Measurements from ENCODE around the gene RIOK2. TPM values are rescaled to one million over a fixed set of nuclear protein-coding genes. Genes with fewer than 3 reads are reported as not detected.

The RIOK2 gene
- polyA plus RNA-seq, 3 donors, result 4.8 to 16.4 (median 12.7) TPM

GRCh38 chr5:97225222-97225621 lies 42.2 kb upstream of the RIOK2 start:
- Mint-ChIP-seq H3K27ac (no peak overlapping the region), H3K4me3 (no peak overlapping the region), H3K36me3 (peaks cover 0 to 3% of the 10 kb centered on the region in 2 donors), H3K4me1 (peaks cover 2% of the 10 kb centered on the region), H3K9me3 (peaks cover 0 to 2% (median 0%) of the 10 kb centered on the region in 7 donors), H3K27me3 (ENCODE audit: low read depth in 3 of 3) (peaks cover 0 to 4% (median 0%) of the 10 kb centered on the region in 3 donors)
- H3K9ac ChIP-seq (ENCODE audit: insufficient read depth, low read length, poor library complexity, severe bottlenecking), result no peak overlapping the region
- H3K27me3 ChIP-seq (ENCODE audit: control insufficient read depth in 2 of 2, insufficient read depth in 2 of 2, low read length in 2 of 2), result no peaks in the 10 kb centered on the region
- DNase-seq, result no peak
- no peak for TF ChIP-seq CTCF (IDR thresholded peaks at IDR 0.05)
- no peaks in the 10 kb centered on the region for H4K20me1 ChIP-seq (ENCODE audit: insufficient read depth, low read length)
- no peaks in the 10 kb centered on the region for H3K79me2 ChIP-seq (ENCODE audit: insufficient read depth, low read length)
- H3K36me3 ChIP-seq (replicated peaks in 1 of 2; ENCODE audit: control insufficient read depth in 1 of 2, insufficient read depth in 2 of 2, low read length in 2 of 2), result no peaks in the 10 kb centered on the region
- intact Hi-C loops (cut with micrococcal nuclease), result no loop called here
- no peak overlapping the region for H3K27ac ChIP-seq (ENCODE audit: low read depth in 1 of 2, low read length in 2 of 2)
- H3K9me3 ChIP-seq (replicated peaks in 1 of 2; ENCODE audit: control insufficient read depth in 1 of 2, insufficient read depth in 1 of 2, low read length in 2 of 2), result no peaks in the 10 kb centered on the region
- H2AFZ ChIP-seq (ENCODE audit: insufficient read depth, low read depth, low read length, poor library complexity, severe bottlenecking), result no peak overlapping the region
- no peak overlapping the region for H3K4me2 ChIP-seq (replicated peaks; ENCODE audit: extremely low read depth, low read length, poor library complexity, severe bottlenecking)
- no peaks in the 10 kb centered on the region for H3K4me1 ChIP-seq (ENCODE audit: control insufficient read depth in 1 of 2, insufficient read depth in 2 of 2, low read length in 2 of 2)
- no peak overlapping the region for H3K4me3 ChIP-seq (replicated peaks in 1 of 3; ENCODE audit: low read depth in 2 of 3, low read length in 3 of 3)

- H3K9me3 Mint-ChIP-seq, result peaks cover 0 to 2% (median 0%) of the 10 kb centered on the region in 7 donors
- H3K4me2 ChIP-seq (replicated peaks; ENCODE audit: extremely low read depth, low read length, poor library complexity, severe bottlenecking), result no peak overlapping the region
These were observed 41.2 kb upstream of the RIOK2 start for GRCh38 chr5:97224112-97224750.

More at GRCh38 chr5:97224112-97224750, 41.2 kb upstream of the RIOK2 start:
- H3K4me1 ChIP-seq (ENCODE audit: control insufficient read depth in 1 of 2, insufficient read depth in 2 of 2, low read length in 2 of 2), result no peaks in the 10 kb centered on the region
- H3K36me3 ChIP-seq (replicated peaks in 1 of 2; ENCODE audit: control insufficient read depth in 1 of 2, insufficient read depth in 2 of 2, low read length in 2 of 2), result no peaks in the 10 kb centered on the region
- no peaks in the 10 kb centered on the region for H3K79me2 ChIP-seq (ENCODE audit: insufficient read depth, low read length)
- no peak overlapping the region for H3K4me3 ChIP-seq (replicated peaks in 1 of 3; ENCODE audit: low read depth in 2 of 3, low read length in 3 of 3)
- H2AFZ ChIP-seq (ENCODE audit: insufficient read depth, low read depth, low read length, poor library complexity, severe bottlenecking), result no peak overlapping the region
- no peaks in the 10 kb centered on the region for H4K20me1 ChIP-seq (ENCODE audit: insufficient read depth, low read length)
- no CpG with 5 or more reads among the region's 1 CpG for WGBS (ENCODE audit: insufficient coverage)
- no peaks in the 10 kb centered on the region for H3K27me3 ChIP-seq (ENCODE audit: control insufficient read depth in 2 of 2, insufficient read depth in 2 of 2, low read length in 2 of 2)
- intact Hi-C loops (cut with micrococcal nuclease), result no loop called here
- H3K27ac ChIP-seq (ENCODE audit: low read depth in 1 of 2, low read length in 2 of 2), result no peak overlapping the region
- Mint-ChIP-seq H3K4me1 (peaks cover 2% of the 10 kb centered on the region), H3K27me3 (ENCODE audit: low read depth in 3 of 3) (peaks cover 0 to 2% (median 0%) of the 10 kb centered on the region in 3 donors), H3K36me3 (peaks cover 0 to 3% of the 10 kb centered on the region in 2 donors), H3K27ac (no peak overlapping the region), H3K4me3 (no peak overlapping the region)
- H3K9me3 ChIP-seq (replicated peaks in 1 of 2; ENCODE audit: control insufficient read depth in 1 of 2, insufficient read depth in 1 of 2, low read length in 2 of 2), result no peaks in the 10 kb centered on the region
- no peak for DNase-seq
- H3K9ac ChIP-seq (ENCODE audit: insufficient read depth, low read length, poor library complexity, severe bottlenecking), result no peak overlapping the region
- no peak for TF ChIP-seq CTCF (IDR thresholded peaks at IDR 0.05)

All from CD14-positive monocyte (primary cell).